ENCODE data around the gene RGL1.

Gene RGL1

GRCh38 chr1:183968386-183968785, 163.5 kb downstream of the RGL1 start:
- no peaks in the 10 kb centered on the region for H3K9me3 ChIP-seq (ENCODE audit: control insufficient read depth, insufficient read depth, low read length)
- no peak overlapping the region for H3K27ac ChIP-seq (ENCODE audit: low read length)
- no CpG with 5 or more reads among the region's 5 CpGs for WGBS (ENCODE audit: insufficient coverage, insufficient read length)
- no peaks in the 10 kb centered on the region for H3K27me3 ChIP-seq (ENCODE audit: control insufficient read depth, insufficient read depth, low read length)
- no peak overlapping the region for H3K4me3 ChIP-seq (ENCODE audit: low read length)
- no peaks in the 10 kb centered on the region for H3K4me1 ChIP-seq (ENCODE audit: control insufficient read depth, insufficient read depth, low read length)
- H3K36me3 ChIP-seq (ENCODE audit: control insufficient read depth, insufficient read depth, low read length) = no peaks in the 10 kb centered on the region
- no peak for DNase-seq (ENCODE audit: low read depth, low spot score)

GRCh38 chr1:183970516-183971300, 165.8 kb downstream of the RGL1 start:
- Histone ChIP-seq H3K27ac (ENCODE audit: low read length) (no peak overlapping the region), H3K27me3 (ENCODE audit: control insufficient read depth, insufficient read depth, low read length) (no peaks in the 10 kb centered on the region), H3K36me3 (ENCODE audit: control insufficient read depth, insufficient read depth, low read length) (no peaks in the 10 kb centered on the region), H3K4me1 (ENCODE audit: control insufficient read depth, insufficient read depth, low read length) (no peaks in the 10 kb centered on the region), H3K9me3 (ENCODE audit: control insufficient read depth, insufficient read depth, low read length) (no peaks in the 10 kb centered on the region), H3K4me3 (ENCODE audit: low read length) (no peak overlapping the region)
- WGBS (ENCODE audit: insufficient coverage, insufficient read length) = no CpG with 5 or more reads among the region's 4 CpGs
- no peak for DNase-seq (ENCODE audit: low read depth, low spot score)

GRCh38 chr1:183975651-183976050, 170.7 kb downstream of the RGL1 start:
- Histone ChIP-seq H3K36me3 (ENCODE audit: control insufficient read depth, insufficient read depth, low read length) (no peaks in the 10 kb centered on the region), H3K27ac (ENCODE audit: low read length) (no peak overlapping the region), H3K27me3 (ENCODE audit: control insufficient read depth, insufficient read depth, low read length) (no peaks in the 10 kb centered on the region), H3K4me3 (ENCODE audit: low read length) (no peak overlapping the region), H3K4me1 (ENCODE audit: control insufficient read depth, insufficient read depth, low read length) (no peaks in the 10 kb centered on the region), H3K9me3 (ENCODE audit: control insufficient read depth, insufficient read depth, low read length) (no peaks in the 10 kb centered on the region)
- WGBS (ENCODE audit: insufficient coverage, insufficient read length) = no CpG with 5 or more reads among the region's 3 CpGs
- DNase-seq (ENCODE audit: low read depth, low spot score) = no peak

- Histone ChIP-seq H3K4me1 (ENCODE audit: control insufficient read depth, insufficient read depth, low read length) (no peaks in the 10 kb centered on the region), H3K4me3 (ENCODE audit: low read length) (no peak overlapping the region), H3K27me3 (ENCODE audit: control insufficient read depth, insufficient read depth, low read length) (no peaks in the 10 kb centered on the region), H3K9me3 (ENCODE audit: control insufficient read depth, insufficient read depth, low read length) (no peaks in the 10 kb centered on the region), H3K36me3 (ENCODE audit: control insufficient read depth, insufficient read depth, low read length) (no peaks in the 10 kb centered on the region), H3K27ac (ENCODE audit: low read length) (no peak overlapping the region)
- no CpG with 5 or more reads among the region's 2 CpGs for WGBS (ENCODE audit: insufficient coverage, insufficient read length)
- DNase-seq (ENCODE audit: low read depth, low spot score) = no peak
Measured at GRCh38 chr1:183977717-183978116, 172.8 kb downstream of the RGL1 start.
